Astrocyte (in vitro differentiated cells and primary cell): ENCODE data around the gene ADGRA3.

ENCODE experiments used
- CTCF ChIP-seq: IDR thresholded peaks from 2 replicates; pipeline ENCODE4 v1.5.1; 2011; ENCODE audit warnings: low read depth, mild to moderate bottlenecking, inconsistent platforms, low read length, moderate library complexity; ENCODE audit not compliant: insufficient read depth
- EZH2 ChIP-seq: IDR thresholded peaks from 2 replicates; pipeline ENCODE4 v1.6.1; 2012; ENCODE audit warnings: mild to moderate bottlenecking, low read length, inconsistent platforms; ENCODE audit not compliant: insufficient read depth

- TF ChIP-seq CTCF (no peak), EZH2 (no peak)
Measured at GRCh38 chr4:22430626-22431025, 85.2 kb downstream of the ADGRA3 start.
